Bronchial smooth muscle cell (primary cell): Measurements from ENCODE around the gene ZNF157. TPM values are rescaled to one million over a fixed set of nuclear protein-coding genes. Genes with fewer than 3 reads are reported as not detected.

ENCODE experiments used
- total RNA-seq: library from RNA; depleted of rRNA; stranded (reverse); fragments of >200 nt; gene quantifications from 2 replicates; pipeline ENCODE4 v1.2.1, GENCODE V29; 2014

Gene ZNF157
- total RNA-seq = 0.32 and 0.43 TPM in 2 replicates

DNA sequence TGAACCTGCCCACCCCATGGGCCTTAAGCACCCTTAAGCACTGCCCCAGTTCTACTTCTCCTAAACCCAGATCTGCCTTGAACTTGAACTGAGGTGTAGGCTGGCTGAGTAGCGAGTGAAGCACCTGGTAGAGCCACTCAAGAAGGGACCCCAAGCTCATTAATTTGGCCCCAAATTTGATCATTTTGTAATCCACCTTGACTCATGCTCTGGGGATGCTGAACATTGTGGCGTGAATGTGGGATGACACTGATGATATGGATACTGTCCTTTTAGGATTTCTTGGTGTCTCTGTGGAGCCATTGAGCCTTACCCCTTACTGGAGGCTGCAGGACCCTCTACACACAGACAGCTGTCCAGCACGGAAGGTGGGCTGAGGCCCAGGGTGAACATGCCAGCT is at the start of gene ZNF157:
Gene ZNF157 (plus strand): TSS at position 301 of the 400 bp plus-strand sequence. CDS start 91 bp downstream, at position 392.

Other genes starting within 250 kb of the ZNF157 start
- 43.3 and 73.1 TPM in 2 replicates for gene NDUFB11, start 225.9 kb upstream of the ZNF157 start, total RNA-seq
- 38.6 and 48.2 TPM in 2 replicates for gene RBM10, start 225.4 kb upstream of the ZNF157 start, total RNA-seq
- gene UBA1, start 176.7 kb upstream of the ZNF157 start, total RNA-seq = 94.7 and 115 TPM in 2 replicates
- gene CDK16, start 151.9 kb upstream of the ZNF157 start, total RNA-seq = 36.6 TPM in 2 replicates
- 50.3 and 70.0 TPM in 2 replicates for gene USP11, start 137.6 kb upstream of the ZNF157 start, total RNA-seq
- gene ZNF41, start 112.6 kb downstream of the ZNF157 start, total RNA-seq = 3.3 and 3.5 TPM in 2 replicates
- 9.0 and 13.3 TPM in 2 replicates for gene ARAF, start 190.6 kb downstream of the ZNF157 start, total RNA-seq
- 562 and 1,128 TPM in 2 replicates for gene TIMP1, start 211.9 kb downstream of the ZNF157 start, total RNA-seq
- gene SYN1, start 249.3 kb downstream of the ZNF157 start, total RNA-seq = 0.09 and 0.16 TPM in 2 replicates